Skin epidermis (tissue), 12 donors: ENCODE data around the gene ADGRD1.

Experiments
- H3K27ac ChIP-seq, 21 experiments: fragments of 200-600 bp; sonication (generic) in 11 of 21; one replicate each; pipeline ENCODE4 v1.5.0; 2020; ENCODE audit warnings: mild to moderate bottlenecking in 3 of 21, inconsistent platforms in 2 of 21, moderate library complexity in 2 of 21
- H3K4me3 ChIP-seq, 7 experiments: fragments of 200-600 bp; sonication (generic) in 2 of 7; one replicate each; pipeline ENCODE4 v1.5.0; 2020; ENCODE audit warnings: inconsistent platforms in 2 of 7, mild to moderate bottlenecking in 2 of 7, moderate library complexity in 1 of 7

ADGRD1 gene

GRCh38 chr12:131092901-131093603, 139.3 kb downstream of the ADGRD1 start:
- H3K27ac ChIP-seq: peak overlapping the region in 1 of 21 experiments; percentile 38
- no peak overlapping the region for H3K4me3 ChIP-seq

- no peak overlapping the region for H3K27ac ChIP-seq
- no peak overlapping the region for H3K4me3 ChIP-seq
These were observed 139.9 kb downstream of the ADGRD1 start for GRCh38 chr12:131093604-131093955.

- no peak overlapping the region for H3K4me3 ChIP-seq
- H3K27ac ChIP-seq: no peak overlapping the region
These were observed 140.5 kb downstream of the ADGRD1 start for GRCh38 chr12:131093971-131094830.

- H3K27ac ChIP-seq: no peak overlapping the region
- no peak overlapping the region for H3K4me3 ChIP-seq
These were observed 141.4 kb downstream of the ADGRD1 start for GRCh38 chr12:131094831-131095805.

GRCh38 chr12:131095826-131096680, 142.3 kb downstream of the ADGRD1 start:
- H3K4me3 ChIP-seq: no peak overlapping the region
- H3K27ac ChIP-seq: no peak overlapping the region

GRCh38 chr12:131096681-131097181, 143.0 kb downstream of the ADGRD1 start:
- Histone ChIP-seq H3K27ac (no peak overlapping the region), H3K4me3 (no peak overlapping the region)

GRCh38 chr12:131097202-131098177, 143.8 kb downstream of the ADGRD1 start:
- Histone ChIP-seq H3K27ac (no peak overlapping the region), H3K4me3 (no peak overlapping the region)

GRCh38 chr12:131098178-131098981, 144.7 kb downstream of the ADGRD1 start:
- Histone ChIP-seq H3K27ac (no peak overlapping the region), H3K4me3 (no peak overlapping the region)

GRCh38 chr12:131100031-131100674, 146.4 kb downstream of the ADGRD1 start:
- H3K4me3 ChIP-seq: no peak overlapping the region
- no peak overlapping the region for H3K27ac ChIP-seq

GRCh38 chr12:131101006-131101405, 147.3 kb downstream of the ADGRD1 start:
- Histone ChIP-seq H3K4me3 (no peak overlapping the region), H3K27ac (no peak overlapping the region)

- no peak overlapping the region for H3K4me3 ChIP-seq
- H3K27ac ChIP-seq: no peak overlapping the region
These were observed 148.2 kb downstream of the ADGRD1 start for GRCh38 chr12:131101703-131102492.

- H3K4me3 ChIP-seq: no peak overlapping the region
- no peak overlapping the region for H3K27ac ChIP-seq
These were observed 148.8 kb downstream of the ADGRD1 start for GRCh38 chr12:131102493-131102931.

- no peak overlapping the region for H3K27ac ChIP-seq
- no peak overlapping the region for H3K4me3 ChIP-seq
These were observed 149.4 kb downstream of the ADGRD1 start for GRCh38 chr12:131102991-131103668.

- H3K27ac ChIP-seq: no peak overlapping the region
- H3K4me3 ChIP-seq: no peak overlapping the region
These were observed 150.2 kb downstream of the ADGRD1 start for GRCh38 chr12:131103669-131104462.
